Coronary artery (tissue), 2 donors: ENCODE results near the gene HOOK1.
"Not testable (repeated sequence)": the region's sequence is repeated elsewhere in the genome, so short reads cannot be mapped to it uniquely, and the experiment has no call there.

ENCODE experiments used
- DNase-seq: peaks from one replicate; pipeline ENCODE4 v3.0.0-alpha.2; 2017; ENCODE audit warnings: low spot score
- H3K27ac ChIP-seq, 2 donors: fragments of 200-600 bp; sonication (generic); one replicate each; pipeline ENCODE4 v1.5.1; 2016 to 2019
- H3K4me3 ChIP-seq: fragments of 200-600 bp; sonication (generic); 2 replicates; pipeline ENCODE4 v1.5.1; 2016; ENCODE audit warnings: mild to moderate bottlenecking, moderate library complexity
- TF ChIP-seq, protein P1 (sequence below): fragments of 200-600 bp; sonication (generic); IDR thresholded peaks from one replicate; pipeline ENCODE4 v1.5.1; 2019; ENCODE audit warnings: antibody characterized with exemption

HOOK1 gene

DNA sequence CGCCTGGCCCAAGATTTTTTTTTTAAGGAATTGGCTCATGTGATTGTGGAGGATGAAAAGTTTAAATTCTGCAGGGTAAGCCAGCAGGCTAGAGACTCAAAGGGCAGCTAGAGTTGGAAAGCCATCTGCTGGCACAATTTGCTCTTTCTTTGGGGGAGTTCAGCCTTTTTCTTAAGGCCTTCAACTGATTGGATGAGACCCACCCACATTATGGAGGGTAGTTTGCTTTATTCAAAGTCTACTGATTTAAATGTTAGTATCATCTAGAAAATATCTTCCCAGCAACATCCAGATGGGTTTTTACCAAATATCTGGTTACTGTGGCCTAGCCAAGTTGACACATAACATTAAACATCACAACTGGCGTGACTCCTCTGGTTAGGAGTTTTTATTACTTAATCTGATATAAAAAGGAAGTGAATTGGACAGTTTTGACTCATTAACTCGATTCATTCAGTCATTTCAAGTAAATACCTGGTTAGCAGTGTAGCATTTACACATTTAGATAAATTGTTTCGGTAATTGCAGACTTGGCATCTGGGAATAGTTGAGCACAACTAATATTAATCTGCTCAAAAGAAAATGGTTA is 12.4 kb downstream of the HOOK1 start:
- Histone ChIP-seq H3K4me3 (no peak overlapping the region), H3K27ac (no peak overlapping the region)
- TF ChIP-seq, protein P1, sequence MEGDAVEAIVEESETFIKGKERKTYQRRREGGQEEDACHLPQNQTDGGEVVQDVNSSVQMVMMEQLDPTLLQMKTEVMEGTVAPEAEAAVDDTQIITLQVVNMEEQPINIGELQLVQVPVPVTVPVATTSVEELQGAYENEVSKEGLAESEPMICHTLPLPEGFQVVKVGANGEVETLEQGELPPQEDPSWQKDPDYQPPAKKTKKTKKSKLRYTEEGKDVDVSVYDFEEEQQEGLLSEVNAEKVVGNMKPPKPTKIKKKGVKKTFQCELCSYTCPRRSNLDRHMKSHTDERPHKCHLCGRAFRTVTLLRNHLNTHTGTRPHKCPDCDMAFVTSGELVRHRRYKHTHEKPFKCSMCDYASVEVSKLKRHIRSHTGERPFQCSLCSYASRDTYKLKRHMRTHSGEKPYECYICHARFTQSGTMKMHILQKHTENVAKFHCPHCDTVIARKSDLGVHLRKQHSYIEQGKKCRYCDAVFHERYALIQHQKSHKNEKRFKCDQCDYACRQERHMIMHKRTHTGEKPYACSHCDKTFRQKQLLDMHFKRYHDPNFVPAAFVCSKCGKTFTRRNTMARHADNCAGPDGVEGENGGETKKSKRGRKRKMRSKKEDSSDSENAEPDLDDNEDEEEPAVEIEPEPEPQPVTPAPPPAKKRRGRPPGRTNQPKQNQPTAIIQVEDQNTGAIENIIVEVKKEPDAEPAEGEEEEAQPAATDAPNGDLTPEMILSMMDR: no peak
- no peak for DNase-seq

DNA sequence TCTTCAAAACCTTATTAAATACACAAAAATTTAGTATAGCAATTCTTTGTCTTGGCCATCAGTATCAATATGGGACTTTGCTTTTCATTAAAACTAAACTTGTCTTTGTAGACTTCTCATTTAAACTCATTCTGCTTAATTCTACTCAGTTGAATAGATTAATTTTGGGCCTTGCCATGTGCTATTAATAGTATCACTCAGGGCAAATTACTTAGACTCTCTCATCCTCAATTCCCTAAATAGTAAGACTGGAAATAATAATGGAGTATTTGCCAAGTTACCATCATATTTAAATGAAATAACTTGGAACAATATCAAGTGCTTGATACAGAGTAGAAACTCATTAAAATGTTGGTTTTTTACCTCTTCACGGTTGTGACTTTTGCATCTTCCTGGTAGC is 13.4 kb downstream of the HOOK1 start:
- TF ChIP-seq, protein P1: no peak
- no peak for DNase-seq
- H3K27ac ChIP-seq: no peak overlapping the region
- H3K4me3 ChIP-seq: no peak overlapping the region

DNA sequence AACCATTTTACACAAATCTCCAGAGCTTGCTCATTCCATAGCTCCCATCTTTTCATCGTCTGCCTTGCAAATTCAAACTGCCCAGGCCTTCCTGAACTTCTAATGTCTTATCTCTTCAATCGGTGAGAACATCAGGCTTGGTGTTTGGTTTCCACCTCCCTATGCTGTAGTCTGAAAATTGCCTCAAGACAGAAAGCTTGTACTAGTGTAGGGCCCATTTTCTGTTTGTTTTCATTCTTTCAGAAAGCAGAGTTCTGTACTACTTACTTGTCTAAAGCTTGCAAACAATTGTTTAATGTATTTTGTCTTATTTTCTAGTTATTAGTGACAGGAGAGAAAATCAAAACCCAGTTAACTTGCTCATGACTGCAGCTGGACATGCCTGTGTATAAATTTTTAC is 16.8 kb downstream of the HOOK1 start:
- TF ChIP-seq, protein P1: no peak
- Histone ChIP-seq H3K4me3 (no peak overlapping the region), H3K27ac (no peak overlapping the region)
- DNase-seq: no peak

DNA sequence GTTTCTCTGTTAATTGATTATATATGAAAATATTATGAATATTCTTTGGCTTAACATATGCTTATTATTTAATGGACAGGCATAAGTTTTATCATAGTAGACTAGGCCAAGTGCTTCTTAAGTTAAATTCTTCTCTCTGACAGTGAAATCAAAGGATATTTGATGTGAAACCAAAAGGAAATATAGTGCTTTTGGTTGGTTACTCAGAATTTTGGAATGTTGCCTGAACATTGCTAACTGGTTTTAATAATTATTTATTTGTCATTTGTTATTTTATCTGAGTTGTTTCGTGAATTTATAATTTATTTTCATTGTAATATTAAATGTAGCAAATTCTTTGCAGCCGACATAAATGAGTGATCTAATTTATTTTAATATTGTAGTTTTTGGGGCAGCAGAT is 18.3 kb downstream of the HOOK1 start:
- no peak overlapping the region for H3K4me3 ChIP-seq
- TF ChIP-seq, protein P1: no peak
- DNase-seq: no peak
- H3K27ac ChIP-seq: no peak overlapping the region

DNA sequence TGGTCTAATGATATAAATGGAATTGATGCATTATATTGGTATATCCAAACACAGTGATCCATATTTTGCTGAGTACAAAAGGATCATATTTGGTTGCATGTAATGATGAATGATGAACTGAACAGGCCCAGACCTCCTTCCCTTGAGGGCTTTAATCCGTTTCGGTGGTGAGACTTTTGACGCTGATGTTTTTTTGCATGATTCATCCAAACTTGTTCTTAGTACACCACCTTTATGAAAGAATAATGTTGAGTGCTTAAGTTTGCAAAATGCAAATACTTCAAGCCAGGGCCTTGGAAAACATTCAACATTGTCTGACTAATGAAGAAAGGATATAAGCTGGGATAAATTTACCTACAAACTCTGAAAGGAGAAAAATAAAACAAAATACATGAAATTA is 19.2 kb downstream of the HOOK1 start:
- TF ChIP-seq, protein P1: no peak
- Histone ChIP-seq H3K4me3 (no peak overlapping the region), H3K27ac (no peak overlapping the region)
- no peak for DNase-seq

DNA sequence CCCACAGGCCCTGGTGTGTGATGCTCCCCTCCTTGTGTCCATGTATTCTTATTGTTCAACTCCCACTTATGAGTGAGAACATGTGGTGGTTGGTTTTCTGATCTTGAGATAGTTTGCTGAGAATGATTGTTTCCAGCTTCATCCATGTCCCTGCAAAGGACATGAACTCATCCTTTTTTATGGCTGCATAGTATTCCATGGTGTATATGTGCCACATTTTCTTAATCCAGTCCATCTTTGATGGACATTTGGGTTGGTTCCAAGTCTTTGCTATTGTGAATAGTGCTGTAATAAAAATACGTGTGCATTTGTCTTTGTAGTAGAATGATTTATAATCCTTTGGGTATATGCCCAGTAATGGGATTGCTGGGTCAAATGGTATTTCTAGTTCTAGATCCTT is 23.1 kb downstream of the HOOK1 start:
- not testable (repeated sequence) for DNase-seq, H3K27ac ChIP-seq, H3K4me3 ChIP-seq

DNA sequence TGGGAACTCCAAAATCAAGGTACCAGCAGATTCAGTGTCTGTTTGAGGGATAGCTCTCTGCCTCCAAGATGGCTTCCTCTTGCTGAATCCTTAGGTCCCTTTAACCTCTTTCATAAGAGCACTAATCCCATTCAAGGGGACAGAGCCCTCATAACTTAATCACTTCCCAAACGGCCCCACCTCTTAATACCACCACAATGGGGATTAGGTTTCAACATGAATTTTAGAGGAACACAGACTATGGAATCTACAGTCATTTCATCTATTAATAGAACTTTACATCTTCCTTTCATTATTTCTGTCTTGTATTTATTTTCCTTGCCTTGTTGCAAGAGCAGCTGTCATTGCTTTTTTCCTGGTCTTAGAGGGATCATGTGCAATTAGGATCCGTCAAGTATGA is 30.3 kb downstream of the HOOK1 start:
- no peak overlapping the region for H3K27ac ChIP-seq
- no peak for DNase-seq
- no peak overlapping the region for H3K4me3 ChIP-seq
- TF ChIP-seq, protein P1: no peak
